Posterior vena cava (tissue), 2 donors: ENCODE measurements around the gene TPD52L2. TPM values are rescaled to one million over a fixed set of nuclear protein-coding genes. Genes with fewer than 3 reads are reported as not detected.

Source experiments
- microRNA-seq, 2 donors: library from miRNA; unstranded; fragments of <30 nt; microRNA quantifications; one replicate each; pipeline ENCODE4 v1.2.0, GENCODE V29; 2020 to 2021; ENCODE audit warnings: borderline microRNAs expressed in 2 of 2
- total RNA-seq, 2 donors: library from RNA; stranded (reverse); fragmentation: NEBNext Ultra II Directional; extraction: Animal tissue kit (Norgen Biotek cat#: 25700); gene quantifications; one replicate each; pipeline ENCODE4 v1.2.1, GENCODE V29; 2021
- donor health status: DM: yes; HTN: yes; CAD: no.
- donor health status: DM: yes; HTN: yes; CAD: no.

The TPD52L2 gene
- total RNA-seq, 2 donors from 2014 or later: 113 to 132 TPM

Small RNAs within 50 kb of the gene (microRNA-seq; reads per million reads assigned to microRNA genes)
- gene MIR1914 (0 reads per million in 2 donors), gene MIR941-1 (0 reads per million in 2 donors), gene MIR941-2 (0 reads per million in 2 donors), gene MIR941-3 (0 reads per million in 2 donors), gene MIR941-4 (0 reads per million in 2 donors), gene MIR941-5 (0 reads per million in 2 donors)

Other genes with a start within 250 kb of the TPD52L2 start
- gene GMEB2, start 238.2 kb upstream of the TPD52L2 start, total RNA-seq: 1 to 10 TPM; 6.9 to 8.8 TPM
- gene STMN3, start 211.8 kb upstream of the TPD52L2 start, total RNA-seq: 10 to 100 TPM; 11.7 to 27.3 TPM
- 10 to 100 TPM; 28.3 to 28.7 TPM for gene RTEL1, start 207.0 kb upstream of the TPD52L2 start, total RNA-seq
- gene TNFRSF6B, start 168.6 kb upstream of the TPD52L2 start, total RNA-seq: 1 to 10 TPM; 5.4 to 7.0 TPM
- gene ARFRP1, start 157.3 kb upstream of the TPD52L2 start, total RNA-seq: 10 to 100 TPM; 35.7 to 38.1 TPM
- 10 to 100 TPM; 15.1 to 15.2 TPM for gene ZGPAT, start 157.2 kb upstream of the TPD52L2 start, total RNA-seq
- 1 to 10 TPM; 4.2 to 4.9 TPM for gene LIME1, start 128.6 kb upstream of the TPD52L2 start, total RNA-seq
- gene SLC2A4RG, start 125.5 kb upstream of the TPD52L2 start, total RNA-seq: 100 to 1,000 TPM in 1 of 2 donors, 10 to 100 TPM in 1; 54.0 to 112 TPM
- gene ZBTB46, start 34.0 kb upstream of the TPD52L2 start, total RNA-seq: 10 to 100 TPM in 1 of 2 donors, 1 to 10 TPM in 1; 6.8 to 11.9 TPM
- not detected for gene ABHD16B, start 3.8 kb upstream of the TPD52L2 start, total RNA-seq
- gene DNAJC5, start 29.9 kb downstream of the TPD52L2 start, total RNA-seq: 10 to 100 TPM; 31.1 to 31.7 TPM
- 10 to 100 TPM; 20.8 to 22.0 TPM for gene UCKL1, start 91.1 kb downstream of the TPD52L2 start, total RNA-seq
- 10 to 100 TPM in 1 of 2 donors, 1 to 10 TPM in 1; 9.4 to 11.2 TPM for gene ZNF512B, start 104.7 kb downstream of the TPD52L2 start, total RNA-seq
- gene SAMD10, start 114.4 kb downstream of the TPD52L2 start, total RNA-seq: 1 to 10 TPM; 1.1 to 1.5 TPM
- 10 to 100 TPM; 44.3 to 44.8 TPM for gene PRPF6, start 115.9 kb downstream of the TPD52L2 start, total RNA-seq
- under 1 TPM; 0.76 to 0.83 TPM for gene C20orf204, start 170.9 kb downstream of the TPD52L2 start, total RNA-seq
- gene SOX18, start 184.4 kb downstream of the TPD52L2 start, total RNA-seq: 10 to 100 TPM; 40.8 to 47.6 TPM
- 10 to 100 TPM; 39.5 to 41.3 TPM for gene TCEA2, start 197.9 kb downstream of the TPD52L2 start, total RNA-seq
- 10 to 100 TPM; 18.0 to 19.1 TPM for gene RGS19, start 214.2 kb downstream of the TPD52L2 start, total RNA-seq
- gene OPRL1, start 214.8 kb downstream of the TPD52L2 start, total RNA-seq: 1 to 10 TPM in 1 of 2 donors, under 1 TPM in 1; 0.76 to 1.4 TPM
- gene LKAAEAR1, start 219.1 kb downstream of the TPD52L2 start, total RNA-seq: not detected
- gene NPBWR2, start 242.3 kb downstream of the TPD52L2 start, total RNA-seq: not detected